Fibroblast of villous mesenchyme (primary cell): ENCODE measurements around the gene PCSK6. TPM values are rescaled to one million over a fixed set of nuclear protein-coding genes. Genes with fewer than 3 reads are reported as not detected.

Experiments used
- DNase-seq: peaks from one replicate; pipeline ENCODE4 v3.0.0-alpha.2; 2010; ENCODE audit warnings: low read depth
- H3K4me3 ChIP-seq: 2 replicates; pipeline ENCODE4 v1.5.1; 2011; ENCODE audit warnings: low read depth, mild to moderate bottlenecking, low read length
- total RNA-seq: library from RNA; depleted of rRNA; stranded (reverse); fragments of >200 nt; gene quantifications from 2 replicates; pipeline ENCODE4 v1.2.3, GENCODE V29; 2012
- TF ChIP-seq, protein P1 (sequence below): IDR thresholded peaks from 2 replicates; pipeline ENCODE4 v1.5.1; 2012; ENCODE audit warnings: low read depth, mild to moderate bottlenecking, low read length; ENCODE audit not compliant: insufficient read depth

PCSK6 gene
- total RNA-seq, 1 donor: 10.4 TPM

DNA sequence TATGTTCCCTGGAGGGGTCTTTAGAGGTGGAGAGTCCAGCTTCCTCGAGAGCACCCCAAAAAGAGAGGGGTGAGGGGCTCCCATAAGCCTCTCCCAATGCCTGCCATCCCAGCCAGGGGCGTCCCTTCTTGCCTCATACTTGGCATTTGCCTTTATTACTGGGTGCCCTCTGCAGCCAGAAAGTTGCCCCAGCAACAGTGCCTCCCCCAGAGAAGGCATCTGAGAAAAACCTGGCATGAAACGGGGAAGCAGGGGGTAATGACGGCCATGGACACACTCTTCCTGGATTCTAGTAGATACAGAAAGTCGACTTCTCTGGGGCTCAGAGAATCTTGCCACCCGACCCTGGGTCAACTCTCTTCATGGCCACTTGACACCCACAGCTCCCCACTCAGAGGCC, 90.1 kb downstream of the PCSK6 start:
- TF ChIP-seq, protein P1, sequence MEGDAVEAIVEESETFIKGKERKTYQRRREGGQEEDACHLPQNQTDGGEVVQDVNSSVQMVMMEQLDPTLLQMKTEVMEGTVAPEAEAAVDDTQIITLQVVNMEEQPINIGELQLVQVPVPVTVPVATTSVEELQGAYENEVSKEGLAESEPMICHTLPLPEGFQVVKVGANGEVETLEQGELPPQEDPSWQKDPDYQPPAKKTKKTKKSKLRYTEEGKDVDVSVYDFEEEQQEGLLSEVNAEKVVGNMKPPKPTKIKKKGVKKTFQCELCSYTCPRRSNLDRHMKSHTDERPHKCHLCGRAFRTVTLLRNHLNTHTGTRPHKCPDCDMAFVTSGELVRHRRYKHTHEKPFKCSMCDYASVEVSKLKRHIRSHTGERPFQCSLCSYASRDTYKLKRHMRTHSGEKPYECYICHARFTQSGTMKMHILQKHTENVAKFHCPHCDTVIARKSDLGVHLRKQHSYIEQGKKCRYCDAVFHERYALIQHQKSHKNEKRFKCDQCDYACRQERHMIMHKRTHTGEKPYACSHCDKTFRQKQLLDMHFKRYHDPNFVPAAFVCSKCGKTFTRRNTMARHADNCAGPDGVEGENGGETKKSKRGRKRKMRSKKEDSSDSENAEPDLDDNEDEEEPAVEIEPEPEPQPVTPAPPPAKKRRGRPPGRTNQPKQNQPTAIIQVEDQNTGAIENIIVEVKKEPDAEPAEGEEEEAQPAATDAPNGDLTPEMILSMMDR: no peak
- no peak overlapping the region for H3K4me3 ChIP-seq
- no peak for DNase-seq

DNA sequence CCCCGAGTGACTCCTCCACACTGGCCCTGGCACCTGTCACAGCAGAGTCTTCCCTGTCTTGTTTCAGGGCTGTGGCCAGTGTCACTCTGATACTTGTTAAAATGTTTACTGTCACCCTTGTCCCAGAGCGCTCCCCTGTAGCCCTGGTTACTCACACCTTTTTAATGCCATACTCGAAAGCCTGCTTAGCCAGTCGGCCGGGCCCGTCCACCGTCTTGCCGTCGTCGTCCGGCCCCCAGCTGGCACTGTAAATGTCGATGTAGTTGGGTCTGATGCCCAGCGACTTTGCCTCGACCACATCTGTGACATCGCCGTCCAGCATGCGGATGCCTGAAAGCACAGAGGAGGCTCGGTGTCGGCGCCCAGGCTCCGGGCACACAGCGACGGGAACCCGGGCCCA, 91.3 kb downstream of the PCSK6 start:
- TF ChIP-seq, protein P1: no peak
- H3K4me3 ChIP-seq: no peak overlapping the region
- DNase-seq: no peak

DNA sequence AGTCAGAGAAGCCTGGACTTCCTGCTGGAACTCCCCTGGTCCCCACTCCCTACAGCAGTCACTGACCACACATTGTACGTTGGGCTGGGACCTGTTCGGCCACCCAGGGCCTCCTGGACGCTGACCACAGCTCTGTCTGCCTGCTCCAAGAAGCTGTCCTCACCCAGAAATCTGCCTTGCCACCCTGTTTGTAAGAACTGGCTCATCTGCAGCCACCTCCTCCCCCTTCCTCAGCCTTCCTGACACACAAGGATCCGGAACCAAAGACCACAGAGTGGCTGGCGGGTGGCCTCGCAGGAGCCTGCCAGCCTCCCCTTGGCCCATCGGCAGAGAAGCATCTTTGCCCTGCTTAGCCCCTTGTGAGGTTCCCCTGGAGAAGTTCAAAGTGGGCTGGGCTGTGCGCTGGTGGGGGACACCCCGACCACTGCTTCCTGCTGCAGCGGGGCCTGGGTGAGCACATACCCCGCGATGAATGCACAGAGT, 91.9 kb downstream of the PCSK6 start:
- H3K4me3 ChIP-seq: no peak overlapping the region
- no peak for DNase-seq
- TF ChIP-seq, protein P1: no peak

DNA sequence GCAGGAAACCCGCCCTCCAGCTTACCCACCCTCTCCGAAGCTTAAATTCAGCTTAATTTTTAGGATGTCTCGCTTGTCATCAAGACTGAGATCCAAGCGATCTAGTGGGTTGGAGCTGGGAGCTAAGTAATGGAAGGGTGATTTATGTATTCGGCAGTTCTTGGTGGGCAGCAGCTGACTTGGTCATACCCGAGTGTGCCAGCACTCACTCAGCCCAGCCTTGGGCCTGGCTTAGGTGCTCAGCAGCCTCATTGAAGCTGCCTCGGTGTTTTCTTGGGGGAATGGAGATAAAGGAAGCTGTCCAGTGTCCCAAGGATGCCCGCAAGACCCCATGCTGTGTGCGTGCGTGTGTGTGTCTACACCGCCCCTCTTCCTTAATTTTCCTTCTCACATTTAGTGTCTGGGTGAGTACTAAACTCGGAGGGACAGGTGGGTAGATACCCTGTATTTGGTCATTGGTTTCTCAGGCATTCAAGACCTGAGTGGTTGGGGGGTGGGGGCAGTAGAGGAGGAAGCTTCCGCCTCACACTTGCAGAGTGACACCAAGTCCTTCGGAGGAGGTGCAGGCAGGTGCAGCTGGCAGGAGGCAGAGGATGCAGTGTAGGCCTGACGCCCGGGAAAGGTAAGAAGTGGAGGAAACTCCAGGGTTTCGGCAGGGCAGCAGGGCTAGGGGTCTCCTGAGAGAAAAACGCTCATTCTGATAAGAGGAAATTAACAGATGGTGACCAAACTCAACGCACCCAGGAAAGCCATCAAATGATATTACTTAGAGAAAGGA, 92.8 kb downstream of the PCSK6 start:
- TF ChIP-seq, protein P1: no peak
- no peak overlapping the region for H3K4me3 ChIP-seq
- no peak for DNase-seq

DNA sequence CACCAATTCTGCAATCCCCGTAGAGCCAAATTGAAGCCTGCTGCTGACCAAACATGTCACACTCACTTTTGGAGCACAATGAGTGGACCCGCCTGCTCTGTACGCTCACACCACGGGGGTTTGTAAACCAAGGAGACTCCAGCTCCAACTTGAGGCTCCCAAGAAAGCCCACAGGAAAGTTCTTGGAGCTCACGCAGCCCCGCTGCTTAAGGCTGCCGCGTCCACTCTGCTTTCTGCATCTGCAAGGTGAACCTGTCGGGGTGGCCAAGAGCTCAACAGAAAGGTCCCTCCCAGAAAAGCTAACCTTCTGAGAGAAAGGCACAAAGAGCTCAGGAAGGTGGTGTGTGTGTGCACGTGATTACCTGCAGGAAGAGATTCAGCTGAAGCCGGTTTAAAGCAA, 94.9 kb downstream of the PCSK6 start:
- TF ChIP-seq, protein P1: no peak
- no peak overlapping the region for H3K4me3 ChIP-seq
- DNase-seq: no peak

DNA sequence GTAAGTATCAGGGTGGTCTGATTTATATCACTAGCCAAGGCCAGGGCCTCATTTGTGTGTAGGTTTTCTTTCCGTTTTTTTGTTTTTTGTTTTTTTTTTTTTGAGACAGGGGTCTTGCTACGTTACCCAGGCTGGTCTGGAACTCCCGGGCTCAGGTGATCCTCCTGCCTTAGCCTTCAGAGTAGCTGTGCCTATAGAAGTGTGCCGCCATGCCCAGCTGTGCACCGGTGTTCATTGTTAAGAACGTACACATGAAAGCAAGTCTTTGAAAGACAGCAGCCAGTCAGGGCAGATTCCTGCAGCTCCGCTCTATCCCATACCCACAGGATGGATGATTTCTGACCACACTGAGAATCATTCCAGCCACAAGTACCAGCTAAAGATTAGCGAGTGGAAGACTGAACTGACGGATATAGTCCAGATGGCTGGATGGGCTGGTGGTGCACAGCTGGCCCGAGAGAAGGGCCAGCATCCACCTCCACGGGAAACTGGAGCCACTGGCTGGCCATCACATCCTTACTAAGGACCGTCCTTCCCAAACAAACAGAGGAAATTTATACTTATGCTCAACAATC, 95.4 kb downstream of the PCSK6 start:
- H3K4me3 ChIP-seq: no peak overlapping the region
- no peak for DNase-seq
- TF ChIP-seq, protein P1: no peak
